H9 (cell line): ENCODE measurements around the gene ABLIM1. TPM values are rescaled to one million over a fixed set of nuclear protein-coding genes. Genes with fewer than 3 reads are reported as not detected.

Experiments used
- DNase-seq: peaks from one replicate; pipeline ENCODE4 v3.0.0-alpha.2; 2017
- H2AFZ ChIP-seq: one replicate; pipeline ENCODE4 v1.6.1; 2013; ENCODE audit warnings: mild to moderate bottlenecking, low read length, control low read depth, moderate library complexity
- H2AK5ac ChIP-seq: 2 replicates; pipeline ENCODE4 v1.6.1; 2013; ENCODE audit warnings: low read length, control low read depth, mixed read lengths; ENCODE audit not compliant: insufficient read length
- H2BK120ac ChIP-seq: one replicate; pipeline ENCODE4 v1.6.1; 2013; ENCODE audit warnings: low read depth, mild to moderate bottlenecking, low read length, control low read depth, inconsistent platforms; ENCODE audit not compliant: poor library complexity, severe bottlenecking
- H2BK12ac ChIP-seq: 2 replicates; pipeline ENCODE4 v1.6.1; 2013; ENCODE audit warnings: low read length, control low read depth, mixed read lengths, low read depth; ENCODE audit not compliant: insufficient read length
- H2BK15ac ChIP-seq: 2 replicates; pipeline ENCODE4 v1.6.1; 2013; ENCODE audit warnings: low read depth, low read length, control low read depth
- H2BK20ac ChIP-seq: one replicate; pipeline ENCODE4 v1.6.1; 2013; ENCODE audit warnings: low read depth, mild to moderate bottlenecking, low read length, control low read depth, inconsistent platforms; ENCODE audit not compliant: poor library complexity, severe bottlenecking
- H2BK5ac ChIP-seq: 2 replicates; pipeline ENCODE4 v1.6.1; 2013; ENCODE audit warnings: low read length, control low read depth, mixed read lengths; ENCODE audit not compliant: insufficient read length
- H3K14ac ChIP-seq: 2 replicates; pipeline ENCODE4 v1.6.1; 2013; ENCODE audit warnings: low read length, control low read depth; ENCODE audit not compliant: insufficient read depth
- H3K18ac ChIP-seq: 2 replicates; pipeline ENCODE4 v1.6.1; 2013; ENCODE audit warnings: low read depth, mild to moderate bottlenecking, mixed read lengths, low read length, control low read depth; ENCODE audit not compliant: insufficient read length
- H3K23ac ChIP-seq: 2 replicates; pipeline ENCODE4 v1.6.1; 2013; ENCODE audit warnings: low read length, control low read depth, mixed read lengths, low read depth; ENCODE audit not compliant: insufficient read length
- H3K23me2 ChIP-seq: 2 replicates; pipeline ENCODE4 v1.6.1; 2013; ENCODE audit warnings: low read depth, mild to moderate bottlenecking, mixed read lengths, low read length, control low read depth; ENCODE audit not compliant: insufficient read length, poor library complexity, severe bottlenecking
- H3K27ac ChIP-seq: 2 replicates; pipeline ENCODE4 v1.5.1; 2013; ENCODE audit warnings: low read length, control low read depth, mixed read lengths, low read depth; ENCODE audit not compliant: insufficient read length
- H3K27me3 ChIP-seq: 2 replicates; pipeline ENCODE4 v1.6.1; 2013; ENCODE audit warnings: low read length, control low read depth, inconsistent platforms; ENCODE audit not compliant: insufficient read depth
- H3K4ac ChIP-seq: 2 replicates; pipeline ENCODE4 v1.6.1; 2013; ENCODE audit warnings: low read depth, mild to moderate bottlenecking, control low read depth, inconsistent platforms, low read length, moderate library complexity
- H3K4me1 ChIP-seq: 2 replicates; pipeline ENCODE4 v1.6.1; 2013; ENCODE audit warnings: low read length, control low read depth, inconsistent platforms; ENCODE audit not compliant: insufficient read depth
- H3K4me2 ChIP-seq: 2 replicates; pipeline ENCODE4 v1.6.1; 2013; ENCODE audit warnings: low read length, control low read depth, mixed read lengths; ENCODE audit not compliant: insufficient read length, insufficient read depth
- H3K56ac ChIP-seq: 2 replicates; pipeline ENCODE4 v1.6.1; 2013; ENCODE audit warnings: low read depth, mild to moderate bottlenecking, mixed read lengths, low read length, control low read depth; ENCODE audit not compliant: insufficient read length
- H3K79me1 ChIP-seq: 2 replicates; pipeline ENCODE4 v1.6.1; 2013; ENCODE audit warnings: low read depth, mild to moderate bottlenecking, moderate library complexity, low read length, control low read depth, inconsistent platforms; ENCODE audit not compliant: insufficient read depth, poor library complexity, severe bottlenecking
- H3K79me2 ChIP-seq: 2 replicates; pipeline ENCODE4 v1.6.1; 2013; ENCODE audit warnings: low read length, control low read depth, inconsistent platforms; ENCODE audit not compliant: insufficient read depth
- H3K9ac ChIP-seq: 2 replicates; pipeline ENCODE4 v1.6.1; 2013; ENCODE audit warnings: low read length, control low read depth, mixed read lengths; ENCODE audit not compliant: insufficient read length; ENCODE audit errors: extremely low read depth
- H3K9me3 ChIP-seq: one replicate; pipeline ENCODE4 v1.6.1; 2013; ENCODE audit warnings: low read depth, low read length, inconsistent platforms; ENCODE audit not compliant: control insufficient read depth
- H3T11ph ChIP-seq: one replicate; pipeline ENCODE4 v1.6.1; 2013; ENCODE audit warnings: mild to moderate bottlenecking, low read length, control low read depth, inconsistent platforms
- H4K20me1 ChIP-seq: one replicate; pipeline ENCODE4 v1.6.1; 2013; ENCODE audit not compliant: control insufficient read depth, insufficient read length, insufficient read depth
- H4K5ac ChIP-seq: 2 replicates; pipeline ENCODE4 v1.6.1; 2013; ENCODE audit warnings: low read depth, mild to moderate bottlenecking, mixed read lengths, low read length, control low read depth; ENCODE audit not compliant: insufficient read length
- H4K8ac ChIP-seq: replicated peaks from 2 replicates; pipeline ENCODE4 v1.6.1; 2013; ENCODE audit warnings: low read length, control low read depth, mixed read lengths, low read depth; ENCODE audit not compliant: insufficient read length
- H4K91ac ChIP-seq: 2 replicates; pipeline ENCODE4 v1.6.1; 2013; ENCODE audit warnings: low read depth, mild to moderate bottlenecking, moderate library complexity, mixed read lengths, low read length, control low read depth; ENCODE audit not compliant: insufficient read length
- H3K27ac Mint-ChIP-seq, 3 experiments: 2 replicates in 2 of 3; 3 replicates in 1 of 3; pipeline ENCODE4 v1.8.0; 2020 to 2021; ENCODE audit warnings: mixed read lengths in 3 of 3, mild to moderate bottlenecking in 1 of 3, moderate library complexity in 1 of 3
- H3K27me3 Mint-ChIP-seq: 2 replicates; pipeline ENCODE4 v1.8.0; 2021; ENCODE audit warnings: low read depth, mild to moderate bottlenecking, moderate library complexity, mixed read lengths
- H3K36me3 Mint-ChIP-seq, 3 experiments: 2 replicates in 2 of 3; 3 replicates in 1 of 3; pipeline ENCODE4 v1.8.0; 2020 to 2021; ENCODE audit warnings: low read depth in 3 of 3, mixed read lengths in 3 of 3; ENCODE audit not compliant: insufficient read depth in 1 of 3
- H3K4me1 Mint-ChIP-seq, 2 experiments: 2 replicates each; pipeline ENCODE4 v1.8.0; 2020; ENCODE audit warnings: mixed read lengths in 2 of 2
- H3K4me3 Mint-ChIP-seq, 2 experiments: 2 replicates in 1 of 2; 3 replicates in 1 of 2; pipeline ENCODE4 v1.8.0; 2020 to 2021; ENCODE audit warnings: mild to moderate bottlenecking in 2 of 2, mixed read lengths in 2 of 2, moderate library complexity in 1 of 2
- H3K9me3 Mint-ChIP-seq, 2 experiments: 2 replicates in 1 of 2; 3 replicates in 1 of 2; pipeline ENCODE4 v1.8.0; 2020; ENCODE audit warnings: mild to moderate bottlenecking in 2 of 2, mixed read lengths in 2 of 2, moderate library complexity in 1 of 2
- WGBS: extraction: QIAGEN DNeasy Blood & Tissue Kit; methylation state at CpG from one replicate; pipeline ENCODE4 v1.1.7; 2013; ENCODE audit warnings: missing lambda C conversion rate, low lambda C conversion rate, mixed read lengths; ENCODE audit not compliant: insufficient read length; ENCODE audit errors: extremely low coverage; 5-methylcytosine and 5-hydroxymethylcytosine counted together
- total RNA-seq: library from RNA; stranded (reverse); gene quantifications from 2 replicates; pipeline ENCODE4 v1.2.1, GENCODE V29; 2021
- TF ChIP-seq, protein P1 (sequence below): fragments of 200-600 bp; sonication (generic); conservative IDR thresholded peaks from 3 replicates; pipeline ENCODE4 v1.8.0; 2021; ENCODE audit warnings: antibody characterized with exemption, mild to moderate bottlenecking

Gene ABLIM1
- total RNA-seq, 1 experiment from 2014 or later = 32.1 TPM

DNA sequence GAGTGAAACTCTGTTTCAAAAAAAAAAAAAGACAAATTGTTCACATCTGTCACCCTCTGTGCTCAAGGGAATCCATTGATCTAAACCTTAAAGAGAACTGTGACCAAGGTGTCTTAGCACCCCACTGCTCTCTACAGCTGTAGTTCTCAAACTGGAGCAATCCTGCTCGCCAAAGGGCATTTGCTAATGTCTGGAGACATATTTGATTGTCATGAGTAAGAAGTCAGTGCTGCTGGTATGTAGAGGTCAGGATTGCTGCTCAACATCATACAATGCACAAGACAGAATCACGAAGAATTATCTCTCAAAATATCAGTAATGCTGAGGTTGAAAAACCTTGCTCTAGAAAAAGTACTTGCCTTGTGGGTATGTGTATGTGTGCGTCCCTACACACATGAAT, 30.0 kb downstream of the ABLIM1 start:
- peaks cover 36 to 39% of the 10 kb centered on the region in 2 experiments for H3K4me1 Mint-ChIP-seq
- H4K20me1 ChIP-seq = no peaks in the 10 kb centered on the region
- no peak overlapping the region for H3T11ph ChIP-seq
- no peak overlapping the region for H2AK5ac ChIP-seq
- no peak overlapping the region for H3K9ac ChIP-seq
- H3K9me3 Mint-ChIP-seq = peaks cover 3 to 6% of the 10 kb centered on the region in 2 experiments; a peak in 2 of 5 replicates
- H4K91ac ChIP-seq = no peak overlapping the region
- peaks cover 10% of the 10 kb centered on the region for H3K23me2 ChIP-seq
- no peak for DNase-seq
- H3K4me1 ChIP-seq = peaks cover 9% of the 10 kb centered on the region; the same call in 1 of the 2 replicates
- H3K36me3 Mint-ChIP-seq = no peaks in the 10 kb centered on the region; a peak in 1 of 7 replicates
- TF ChIP-seq, protein P1, sequence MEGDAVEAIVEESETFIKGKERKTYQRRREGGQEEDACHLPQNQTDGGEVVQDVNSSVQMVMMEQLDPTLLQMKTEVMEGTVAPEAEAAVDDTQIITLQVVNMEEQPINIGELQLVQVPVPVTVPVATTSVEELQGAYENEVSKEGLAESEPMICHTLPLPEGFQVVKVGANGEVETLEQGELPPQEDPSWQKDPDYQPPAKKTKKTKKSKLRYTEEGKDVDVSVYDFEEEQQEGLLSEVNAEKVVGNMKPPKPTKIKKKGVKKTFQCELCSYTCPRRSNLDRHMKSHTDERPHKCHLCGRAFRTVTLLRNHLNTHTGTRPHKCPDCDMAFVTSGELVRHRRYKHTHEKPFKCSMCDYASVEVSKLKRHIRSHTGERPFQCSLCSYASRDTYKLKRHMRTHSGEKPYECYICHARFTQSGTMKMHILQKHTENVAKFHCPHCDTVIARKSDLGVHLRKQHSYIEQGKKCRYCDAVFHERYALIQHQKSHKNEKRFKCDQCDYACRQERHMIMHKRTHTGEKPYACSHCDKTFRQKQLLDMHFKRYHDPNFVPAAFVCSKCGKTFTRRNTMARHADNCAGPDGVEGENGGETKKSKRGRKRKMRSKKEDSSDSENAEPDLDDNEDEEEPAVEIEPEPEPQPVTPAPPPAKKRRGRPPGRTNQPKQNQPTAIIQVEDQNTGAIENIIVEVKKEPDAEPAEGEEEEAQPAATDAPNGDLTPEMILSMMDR = no peak
- H3K27ac ChIP-seq = no peak overlapping the region
- no peak overlapping the region for H3K14ac ChIP-seq
- no peak overlapping the region for H3K18ac ChIP-seq
- no peaks in the 10 kb centered on the region for H3K9me3 ChIP-seq
- no peak overlapping the region for H2BK5ac ChIP-seq
- H3K27me3 Mint-ChIP-seq = peaks cover 37% of the 10 kb centered on the region
- H3K27ac Mint-ChIP-seq = no peak overlapping the region
- H3K4ac ChIP-seq = no peak overlapping the region
- no peaks in the 10 kb centered on the region for H3K79me1 ChIP-seq
- no peak overlapping the region for H3K56ac ChIP-seq
- WGBS = no CpG with 5 or more reads among the region's 3 CpGs
- no peak overlapping the region for H2BK15ac ChIP-seq
- H2BK120ac ChIP-seq = no peak overlapping the region
- H3K23ac ChIP-seq = no peak overlapping the region
- H3K4me3 Mint-ChIP-seq = no peak overlapping the region
- H3K79me2 ChIP-seq = no peaks in the 10 kb centered on the region
- no peak overlapping the region for H2AFZ ChIP-seq
- H4K5ac ChIP-seq = no peak overlapping the region
- H2BK20ac ChIP-seq = no peak overlapping the region
- no peak overlapping the region for H3K4me2 ChIP-seq
- H4K8ac ChIP-seq = no peak overlapping the region
- peaks cover 9% of the 10 kb centered on the region for H3K27me3 ChIP-seq
- no peak overlapping the region for H2BK12ac ChIP-seq
